Measurements from ENCODE around the gene TARS3.

- TF ChIP-seq CTCF (IDR thresholded peaks at IDR 0.05; ENCODE audit: poor library complexity), result no peak
- TF ChIP-seq EZH2 (IDR thresholded peaks at IDR 0.05; ENCODE audit: borderline replicate concordance), result no peak
- no peak for TF ChIP-seq EZH2phosphoT487 (IDR thresholded peaks at IDR 0.05; ENCODE audit: low read depth, severe bottlenecking, unreplicated experiment)
Measured at GRCh38 chr15:101613130-101614000, 110.9 kb downstream of the TARS3 start.

All from hepatocyte (in vitro differentiated cells).